Retinal pigment epithelial cell (primary cell): ENCODE results near the gene SPATA32.

ENCODE experiments used
- DNase-seq: peaks from one replicate; pipeline ENCODE4 v3.0.0-alpha.2; 2010; ENCODE audit warnings: low read depth
- H3K4me3 ChIP-seq: 2 replicates; pipeline ENCODE4 v1.5.1; 2011; ENCODE audit warnings: mild to moderate bottlenecking, low read length, control low read depth, moderate library complexity
- CTCF ChIP-seq: conservative IDR thresholded peaks from 2 replicates; pipeline ENCODE4 v1.5.1; 2011; ENCODE audit warnings: low read depth, low read length, control low read depth, inconsistent platforms

Gene SPATA32

GRCh38 chr17:45231481-45232116, 30.3 kb downstream of the SPATA32 start:
- H3K4me3 ChIP-seq: no peak overlapping the region
- TF ChIP-seq CTCF: peak; percentile 67
- no peak for DNase-seq

- H3K4me3 ChIP-seq: no peak overlapping the region
- no peak for TF ChIP-seq CTCF
- DNase-seq: no peak
Measured at GRCh38 chr17:45230787-45231480, 31.0 kb downstream of the SPATA32 start.

- TF ChIP-seq CTCF: no peak
- no peak for DNase-seq
- no peak overlapping the region for H3K4me3 ChIP-seq
Measured at GRCh38 chr17:45230410-45230786, 31.5 kb downstream of the SPATA32 start.

GRCh38 chr17:45229681-45230409, 32.0 kb downstream of the SPATA32 start:
- no peak overlapping the region for H3K4me3 ChIP-seq
- no peak for TF ChIP-seq CTCF
- DNase-seq: no peak

GRCh38 chr17:45228763-45229539, 32.9 kb downstream of the SPATA32 start:
- no peak overlapping the region for H3K4me3 ChIP-seq
- no peak for TF ChIP-seq CTCF
- DNase-seq: no peak

- DNase-seq: no peak
- no peak for TF ChIP-seq CTCF
- H3K4me3 ChIP-seq: no peak overlapping the region
Measured at GRCh38 chr17:45227926-45228762, 33.8 kb downstream of the SPATA32 start.
